Esophagus (tissue), 2 donors: ENCODE measurements around the gene GAREM1. TPM values are rescaled to one million over a fixed set of nuclear protein-coding genes. Genes with fewer than 3 reads are reported as not detected.
"Not testable (repeated sequence)": the region's sequence is repeated elsewhere in the genome, so short reads cannot be mapped to it uniquely, and the experiment has no call there.

Experiments used
- H3K27ac ChIP-seq, 2 donors: one replicate each; pipeline ENCODE4 v1.5.1; 2013; ENCODE audit warnings: low read depth in 2 of 2, mild to moderate bottlenecking in 2 of 2, inconsistent platforms in 1 of 2, low read length in 1 of 2, moderate library complexity in 1 of 2
- H3K27me3 ChIP-seq, 2 donors: one replicate each; pipeline ENCODE4 v1.6.1; 2013; ENCODE audit warnings: low read length in 2 of 2, control low read depth in 1 of 2, mild to moderate bottlenecking in 1 of 2; ENCODE audit not compliant: insufficient read depth in 2 of 2, control insufficient read depth in 1 of 2
- H3K36me3 ChIP-seq, 2 donors: one replicate each; pipeline ENCODE4 v1.6.1; 2013; ENCODE audit warnings: low read length in 1 of 2; ENCODE audit not compliant: control insufficient read depth in 2 of 2, insufficient read depth in 2 of 2
- H3K4me1 ChIP-seq, 2 donors: one replicate each; pipeline ENCODE4 v1.6.1; 2013; ENCODE audit warnings: low read length in 1 of 2; ENCODE audit not compliant: control insufficient read depth in 2 of 2, insufficient read depth in 2 of 2
- H3K4me3 ChIP-seq, 2 donors: one replicate each; pipeline ENCODE4 v1.5.1; 2013; ENCODE audit warnings: low read length in 2 of 2, mild to moderate bottlenecking in 2 of 2, low read depth in 1 of 2, moderate library complexity in 1 of 2
- H3K9me3 ChIP-seq, 2 donors: one replicate each; pipeline ENCODE4 v1.6.1; 2013; ENCODE audit warnings: mild to moderate bottlenecking in 2 of 2, low read depth in 1 of 2, low read length in 1 of 2, moderate library complexity in 1 of 2; ENCODE audit not compliant: control insufficient read depth in 2 of 2, insufficient read depth in 1 of 2
- WGBS, 2 donors: extraction: QIAGEN DNeasy Blood & Tissue Kit; methylation state at CpG; one replicate each; pipeline ENCODE4 v1.1.7; 2013; 5-methylcytosine and 5-hydroxymethylcytosine counted together
- polyA plus RNA-seq, 2 donors: library from polyadenylated mRNA; stranded (reverse); fragments of 200-250 nt; gene quantifications; one replicate each; pipeline ENCODE4 v1.2.3, GENCODE V29; 2013
- donor health status: healthy with polysubstance abuse.
- donor health status: Bipolar disorder and iron deficiency.

Gene GAREM1
- polyA plus RNA-seq, 2 donors: 4.9 to 6.1 TPM

DNA sequence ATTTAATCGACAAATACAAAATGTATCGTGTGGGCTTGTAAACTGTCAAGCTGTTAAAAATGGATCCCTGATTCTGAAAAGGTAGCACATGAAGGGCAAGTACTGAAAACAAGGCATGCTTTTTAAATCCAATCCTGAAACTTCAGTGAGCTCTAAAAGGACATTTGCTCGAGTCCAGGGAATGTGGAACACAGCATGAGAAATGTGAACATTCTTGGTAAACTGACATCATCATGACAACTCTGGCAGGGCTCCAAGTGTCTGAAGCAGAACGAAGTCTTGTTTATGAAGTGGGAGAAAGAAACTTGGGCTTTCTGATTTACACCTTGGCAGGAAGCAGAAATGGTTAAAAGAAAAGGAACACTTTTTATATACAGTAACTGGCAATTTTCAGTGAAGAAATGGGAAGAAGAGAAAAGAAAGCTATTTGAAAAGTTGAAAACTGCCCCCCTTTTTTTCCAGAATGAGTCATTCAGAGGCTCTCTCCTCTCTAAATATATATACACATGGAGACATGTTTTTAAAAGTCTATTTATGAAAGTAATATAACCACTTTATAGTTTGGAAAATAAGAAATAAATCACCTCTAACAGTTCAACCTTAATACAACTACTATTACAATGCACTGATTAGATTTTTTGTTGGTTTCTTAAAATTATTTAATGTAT, 120.8 kb downstream of the GAREM1 start:
- Histone ChIP-seq H3K27ac (no peak overlapping the region), H3K27me3 (no peaks in the 10 kb centered on the region), H3K9me3 (no peaks in the 10 kb centered on the region), H3K4me3 (no peak overlapping the region), H3K4me1 (no peaks in the 10 kb centered on the region), H3K36me3 (no peaks in the 10 kb centered on the region)
- WGBS, 2 donors: 21 to 28% methylated on average over 4 of the region's 4 CpGs

- H3K27ac ChIP-seq: peak overlapping the region; percentile 10 to 34
- 46 to 48% methylated on average over 4 of the region's 4 CpGs for WGBS, 2 donors
- H3K4me1 ChIP-seq: no peaks in the 10 kb centered on the region
- no peaks in the 10 kb centered on the region for H3K9me3 ChIP-seq
- no peaks in the 10 kb centered on the region for H3K27me3 ChIP-seq
- H3K4me3 ChIP-seq: no peak overlapping the region
- H3K36me3 ChIP-seq: no peaks in the 10 kb centered on the region
Observed at GRCh38 chr18:32346671-32347070, 124.0 kb downstream of the GAREM1 start.

DNA sequence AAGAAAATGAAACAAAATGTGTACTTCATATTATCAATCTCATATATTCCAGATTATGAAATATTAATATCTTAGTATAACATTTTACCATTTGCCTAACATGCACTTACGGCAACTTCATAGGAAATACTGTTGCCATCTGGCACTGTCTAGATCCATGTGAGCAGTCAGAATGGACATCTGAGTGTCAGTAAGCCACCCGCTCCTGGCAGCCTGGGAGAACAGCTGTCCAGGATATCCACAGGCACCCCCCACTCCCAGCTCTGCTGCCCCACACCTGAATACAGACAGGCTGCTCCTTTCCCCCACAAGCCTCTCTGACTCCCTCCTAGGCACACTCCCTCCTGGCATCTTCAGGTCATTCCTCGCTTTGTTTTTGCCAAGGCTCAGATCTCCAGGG, 127.0 kb downstream of the GAREM1 start:
- H3K27ac ChIP-seq: no peak overlapping the region
- no peaks in the 10 kb centered on the region for H3K27me3 ChIP-seq
- no peaks in the 10 kb centered on the region for H3K4me1 ChIP-seq
- H3K9me3 ChIP-seq: no peaks in the 10 kb centered on the region
- H3K4me3 ChIP-seq: no peak overlapping the region
- no peaks in the 10 kb centered on the region for H3K36me3 ChIP-seq
- 90% methylated on average over 3 of the region's 3 CpGs for WGBS, 2 donors

GRCh38 chr18:32341112-32341511, 129.6 kb downstream of the GAREM1 start:
- WGBS, 2 donors: 83 to 92% methylated on average over 3 of the region's 3 CpGs
- H3K4me1 ChIP-seq, H3K36me3 ChIP-seq, H3K9me3 ChIP-seq, H3K4me3 ChIP-seq, H3K27ac ChIP-seq, H3K27me3 ChIP-seq: not testable (repeated sequence)

DNA sequence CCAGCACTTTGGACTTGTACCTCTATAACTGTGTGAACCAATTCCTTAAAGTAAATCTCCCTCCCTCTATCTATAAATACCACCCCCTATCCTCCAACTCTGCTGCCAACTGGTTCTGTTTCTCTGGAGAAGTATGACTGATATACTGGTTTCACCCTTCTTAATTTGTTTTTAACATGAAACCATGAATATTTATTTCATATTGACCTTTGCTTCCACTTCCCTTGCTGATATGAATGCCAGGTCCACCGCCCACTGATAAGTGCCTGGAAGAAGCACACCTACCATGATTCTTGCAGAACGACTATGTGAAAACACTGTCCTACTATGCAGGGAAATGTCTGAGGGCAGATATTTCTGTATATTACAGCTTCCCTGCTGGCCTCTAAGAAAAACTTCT, 131.6 kb downstream of the GAREM1 start:
- Histone ChIP-seq H3K27me3 (no peaks in the 10 kb centered on the region), H3K4me3 (no peak overlapping the region), H3K36me3 (peaks cover 0 to 2% of the 10 kb centered on the region in 2 donors), H3K9me3 (no peaks in the 10 kb centered on the region), H3K27ac (no peak overlapping the region), H3K4me1 (no peaks in the 10 kb centered on the region)
- WGBS, 2 donors: 59 to 90% methylated on average over 2 of the region's 2 CpGs

DNA sequence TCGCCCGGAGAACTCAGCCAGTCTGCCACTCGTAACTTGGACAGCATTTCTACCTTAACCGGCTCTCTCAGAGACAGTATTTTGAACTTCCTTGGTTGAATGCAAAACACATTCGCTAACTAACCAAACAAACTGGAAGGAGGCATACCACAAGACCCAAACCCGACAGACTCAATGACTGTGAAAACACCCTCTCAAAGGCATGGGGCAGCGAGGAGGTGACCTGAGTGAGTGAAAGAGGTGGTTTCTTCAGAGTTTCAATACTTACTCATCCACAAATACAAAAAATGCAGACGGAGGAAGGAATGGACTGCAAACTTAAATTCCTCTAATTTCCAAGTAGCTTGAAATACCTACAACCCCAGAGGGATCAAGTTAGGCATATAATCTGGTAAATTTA, 132.9 kb downstream of the GAREM1 start:
- Histone ChIP-seq H3K27me3 (no peaks in the 10 kb centered on the region), H3K36me3 (peaks cover 0 to 2% of the 10 kb centered on the region in 2 donors), H3K4me1 (no peaks in the 10 kb centered on the region), H3K9me3 (no peaks in the 10 kb centered on the region), H3K4me3 (no peak overlapping the region), H3K27ac (no peak overlapping the region)
- 90 to 91% methylated on average over 8 of the region's 8 CpGs for WGBS, 2 donors

DNA sequence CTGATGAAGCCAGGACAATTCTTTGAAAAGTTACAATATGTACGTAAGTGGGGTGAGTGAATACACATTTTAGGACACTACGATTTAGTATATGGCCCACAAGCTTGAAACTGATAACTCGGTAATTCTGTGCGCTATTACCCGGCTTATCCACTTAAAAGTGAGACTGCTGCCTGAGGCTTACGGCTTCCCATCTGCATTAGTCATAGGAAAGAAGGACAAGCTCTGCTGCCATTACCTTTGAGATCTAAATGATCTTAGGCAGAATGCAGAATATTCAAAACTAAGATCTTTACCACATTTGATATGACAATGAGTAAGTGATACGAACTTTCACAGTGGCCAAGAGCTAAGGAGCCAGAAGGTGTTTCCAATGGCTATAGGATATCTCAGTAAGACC, 133.3 kb downstream of the GAREM1 start:
- Histone ChIP-seq H3K9me3 (no peaks in the 10 kb centered on the region), H3K36me3 (peaks cover 0 to 2% of the 10 kb centered on the region in 2 donors), H3K4me1 (no peaks in the 10 kb centered on the region), H3K27ac (no peak overlapping the region), H3K27me3 (no peaks in the 10 kb centered on the region), H3K4me3 (no peak overlapping the region)
- 92 to 95% methylated on average over 7 of the region's 7 CpGs for WGBS, 2 donors

GRCh38 chr18:32335228-32335627, 135.5 kb downstream of the GAREM1 start:
- Histone ChIP-seq H3K27me3 (no peaks in the 10 kb centered on the region), H3K9me3 (no peaks in the 10 kb centered on the region), H3K4me1 (no peaks in the 10 kb centered on the region), H3K27ac (no peak overlapping the region), H3K36me3 (peaks cover 0 to 2% of the 10 kb centered on the region in 2 donors), H3K4me3 (no peak overlapping the region)
- WGBS, 2 donors: 82 to 83% methylated on average over 4 of the region's 4 CpGs

- H3K27me3 ChIP-seq: no peaks in the 10 kb centered on the region
- no peaks in the 10 kb centered on the region for H3K9me3 ChIP-seq
- no peaks in the 10 kb centered on the region for H3K4me1 ChIP-seq
- peaks cover 0 to 2% of the 10 kb centered on the region in 2 donors for H3K36me3 ChIP-seq
- 92 to 94% methylated on average over 7 of the region's 7 CpGs for WGBS, 2 donors
- H3K27ac ChIP-seq: no peak overlapping the region
- H3K4me3 ChIP-seq: no peak overlapping the region
Observed at GRCh38 chr18:32333781-32334180, 136.9 kb downstream of the GAREM1 start.

DNA sequence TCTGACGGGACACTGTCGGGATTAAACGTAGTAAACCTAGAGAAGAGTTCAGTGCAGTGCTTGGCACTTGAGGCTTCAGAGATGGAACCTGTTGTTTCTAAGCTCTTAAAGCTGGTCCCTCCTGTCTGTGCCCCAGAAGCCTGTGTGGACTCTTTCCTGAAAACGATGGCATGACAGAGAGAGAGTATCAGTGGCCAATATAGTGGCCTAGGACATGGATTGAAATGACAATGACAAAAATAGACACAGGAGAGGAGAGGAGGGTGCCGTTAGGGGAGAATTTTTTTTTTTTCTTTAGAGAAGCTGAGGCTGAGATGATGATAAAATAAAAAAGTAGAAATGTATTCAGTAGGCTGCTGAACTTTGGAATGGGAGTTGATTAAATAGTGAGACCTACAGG, 138.0 kb downstream of the GAREM1 start:
- Histone ChIP-seq H3K27ac (no peak overlapping the region), H3K27me3 (no peaks in the 10 kb centered on the region), H3K4me3 (no peak overlapping the region), H3K4me1 (no peaks in the 10 kb centered on the region), H3K9me3 (no peaks in the 10 kb centered on the region), H3K36me3 (peaks cover 0 to 2% of the 10 kb centered on the region in 2 donors)
- WGBS, 2 donors: 89 to 90% methylated on average over 5 of the region's 5 CpGs
